Stimulated activated CD8-positive, alpha-beta memory T cell treated with anti-CD3 and anti-CD28 coated beads, Interleukin-15, amount 100 ng/mL, for 1 hour (primary cell): ENCODE data around the gene CERS6.
"Not testable (repeated sequence)": the region's sequence is repeated elsewhere in the genome, so short reads cannot be mapped to it uniquely, and the experiment has no call there.

Experiments
- DNase-seq: peaks from one replicate; pipeline ENCODE4 v3.0.0-alpha.2; 2020; ENCODE audit warnings: low read depth

CERS6 gene

DNA sequence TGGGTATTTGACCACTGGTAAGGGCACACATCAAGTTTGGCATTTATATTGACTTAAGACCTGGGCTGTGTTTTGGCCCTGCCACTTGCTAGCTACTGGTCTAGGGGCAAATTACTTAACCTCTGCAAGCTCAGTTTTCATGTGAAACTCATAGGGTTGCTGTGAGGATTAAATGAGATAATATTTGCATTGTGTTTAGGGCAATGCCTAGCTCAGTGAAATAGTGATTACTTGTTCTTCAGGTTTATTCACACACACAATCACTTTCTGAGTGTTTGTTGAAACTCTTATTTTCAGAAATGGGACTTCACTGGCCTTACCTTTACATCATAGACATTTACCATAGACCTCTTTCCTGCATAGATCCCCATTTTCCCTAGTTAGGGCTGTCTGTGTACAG, 12.3 kb downstream of the CERS6 start:
- no peak for DNase-seq

DNA sequence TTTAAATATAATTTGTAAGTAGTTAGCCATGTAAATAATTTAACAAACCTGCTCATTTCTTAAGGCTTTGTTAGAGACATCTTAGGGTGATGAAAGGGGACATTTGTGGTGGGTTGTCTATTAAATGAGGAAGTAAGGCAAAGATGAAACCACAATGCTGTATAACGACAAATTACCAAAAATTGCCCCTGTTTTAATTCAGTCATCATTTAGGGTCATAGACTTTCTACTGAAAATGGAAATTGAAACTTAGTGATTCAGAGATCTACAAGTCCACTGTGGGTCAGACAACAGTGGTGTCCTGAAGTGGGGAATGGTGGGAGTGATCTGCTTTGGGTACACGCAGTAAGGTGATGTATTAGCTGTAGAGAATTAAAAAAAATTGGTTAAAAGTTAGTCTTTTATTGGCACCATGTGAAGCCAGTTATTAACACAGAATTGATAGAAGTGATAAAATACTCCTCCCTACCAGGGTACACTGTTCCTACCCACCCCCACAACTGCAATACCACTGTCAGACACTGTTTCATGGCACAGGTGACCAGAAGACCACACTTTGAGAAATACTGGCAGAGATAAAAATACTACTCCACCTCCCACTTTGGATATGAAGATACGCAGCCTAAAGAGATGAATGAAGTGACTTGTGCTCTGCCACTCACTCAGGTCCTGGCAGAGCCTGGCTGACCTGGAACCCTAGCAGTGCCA, 13.4 kb downstream of the CERS6 start:
- DNase-seq: no peak

DNA sequence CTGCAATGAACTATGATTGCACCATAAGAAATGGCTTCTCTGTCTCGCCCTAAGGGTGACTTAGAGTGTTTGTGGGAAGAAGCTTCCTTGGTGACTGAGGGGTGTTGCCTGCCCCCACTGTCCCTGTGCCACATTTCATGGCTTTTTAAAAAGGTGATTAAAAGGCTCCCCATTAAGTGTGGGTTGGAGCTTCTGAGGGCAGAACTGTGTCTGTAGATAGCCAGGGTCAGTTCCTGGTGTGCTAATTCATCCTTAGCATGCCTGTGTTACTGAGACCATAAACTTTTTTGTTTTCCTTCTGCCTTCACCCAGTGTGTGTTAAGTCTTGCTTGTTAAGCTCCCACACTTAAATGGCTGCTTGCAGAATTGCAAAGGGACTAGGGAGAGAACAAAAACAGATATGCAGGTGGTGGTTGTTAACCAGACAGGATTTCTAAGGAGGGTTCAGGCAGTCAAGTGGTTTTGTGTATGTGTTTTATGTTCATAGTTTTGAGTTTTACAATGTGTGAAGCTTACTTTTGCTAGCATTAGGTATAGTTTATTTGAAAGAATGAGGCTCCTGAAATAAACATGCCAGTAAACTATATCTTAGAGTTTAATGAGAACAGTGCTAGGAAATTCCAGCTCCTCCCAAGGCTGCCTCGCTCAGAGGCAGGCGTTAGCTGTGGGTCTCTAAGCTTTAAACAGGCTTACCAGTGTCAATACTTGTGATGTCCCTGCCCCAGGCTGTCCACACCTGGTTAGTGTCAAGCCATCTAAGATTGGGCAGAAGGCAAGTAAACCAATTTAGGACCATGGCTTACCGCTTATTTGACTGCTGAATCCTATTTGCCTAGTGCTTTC, 14.5 kb downstream of the CERS6 start:
- no peak for DNase-seq

DNA sequence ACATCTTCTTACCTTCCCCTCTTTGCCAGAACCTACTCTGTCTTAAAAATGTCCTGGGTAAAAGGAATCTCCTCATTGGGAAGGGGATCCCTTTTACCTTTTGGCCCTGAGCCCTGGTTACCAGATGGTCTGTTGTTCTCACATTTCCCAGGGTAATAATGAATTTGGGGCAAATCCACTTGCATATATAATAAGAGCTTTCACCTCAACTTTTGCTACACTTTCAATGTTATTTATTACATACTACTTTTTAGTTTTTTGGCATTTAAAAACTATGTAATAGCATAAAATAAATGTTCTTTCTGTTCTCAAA, 15.0 kb downstream of the CERS6 start:
- DNase-seq: no peak

DNA sequence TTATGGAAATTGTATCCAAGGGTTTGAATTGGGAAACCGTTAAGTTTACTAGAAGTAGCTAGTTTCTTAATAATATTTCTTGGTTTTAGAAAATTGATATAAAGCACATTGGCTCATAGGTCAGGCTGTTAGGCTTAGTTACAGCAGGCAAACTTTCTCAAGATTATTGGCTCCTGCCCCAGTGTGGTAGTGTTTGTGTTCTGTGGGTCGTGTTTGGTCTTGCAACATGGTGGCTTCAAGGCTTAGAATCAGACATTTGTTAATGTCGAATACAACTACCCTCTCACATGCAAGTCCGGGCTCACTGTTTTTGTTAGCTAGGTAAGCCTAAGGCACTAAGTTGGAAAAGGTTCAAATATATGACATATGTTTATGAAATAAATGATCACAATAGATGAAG, 19.6 kb downstream of the CERS6 start:
- DNase-seq: no peak

DNA sequence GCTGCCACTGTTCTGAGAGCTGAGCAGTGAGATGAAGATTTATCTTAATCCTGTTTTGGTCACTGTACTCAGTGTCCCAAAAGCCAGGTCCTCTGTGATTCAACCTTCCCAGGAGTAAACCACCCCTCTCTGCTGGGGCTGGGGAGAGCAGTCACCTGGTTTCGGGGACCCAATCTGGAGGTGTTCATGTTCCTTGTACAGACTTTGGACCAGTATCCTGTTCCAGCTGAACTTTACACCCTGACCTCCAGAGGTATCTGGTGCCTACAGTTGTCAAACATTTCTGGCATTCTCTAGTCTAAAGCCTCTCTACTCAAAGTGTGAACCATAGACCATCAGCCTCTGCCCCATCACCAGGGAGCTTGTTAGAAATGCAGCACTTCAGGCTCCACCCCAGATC, 22.1 kb downstream of the CERS6 start:
- DNase-seq: no peak

DNA sequence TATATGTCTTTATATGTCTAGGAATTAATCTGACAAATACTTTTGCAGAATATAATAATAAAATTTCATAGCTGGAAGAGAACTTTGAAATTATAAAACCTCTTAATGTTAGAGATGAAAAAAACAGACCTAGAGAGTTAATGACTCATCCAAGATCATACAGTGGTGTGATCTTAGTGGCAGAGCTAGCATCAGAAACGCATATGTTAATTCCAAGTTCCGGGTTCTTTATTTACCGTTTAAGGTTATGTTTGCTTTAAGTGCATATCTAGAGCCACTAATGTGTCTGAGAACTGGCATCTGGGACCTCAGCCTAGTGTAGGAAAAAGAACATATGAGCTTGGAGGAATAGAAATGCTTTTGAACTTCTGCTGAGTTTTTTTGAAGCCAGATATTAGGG, 24.3 kb downstream of the CERS6 start:
- no peak for DNase-seq

DNA sequence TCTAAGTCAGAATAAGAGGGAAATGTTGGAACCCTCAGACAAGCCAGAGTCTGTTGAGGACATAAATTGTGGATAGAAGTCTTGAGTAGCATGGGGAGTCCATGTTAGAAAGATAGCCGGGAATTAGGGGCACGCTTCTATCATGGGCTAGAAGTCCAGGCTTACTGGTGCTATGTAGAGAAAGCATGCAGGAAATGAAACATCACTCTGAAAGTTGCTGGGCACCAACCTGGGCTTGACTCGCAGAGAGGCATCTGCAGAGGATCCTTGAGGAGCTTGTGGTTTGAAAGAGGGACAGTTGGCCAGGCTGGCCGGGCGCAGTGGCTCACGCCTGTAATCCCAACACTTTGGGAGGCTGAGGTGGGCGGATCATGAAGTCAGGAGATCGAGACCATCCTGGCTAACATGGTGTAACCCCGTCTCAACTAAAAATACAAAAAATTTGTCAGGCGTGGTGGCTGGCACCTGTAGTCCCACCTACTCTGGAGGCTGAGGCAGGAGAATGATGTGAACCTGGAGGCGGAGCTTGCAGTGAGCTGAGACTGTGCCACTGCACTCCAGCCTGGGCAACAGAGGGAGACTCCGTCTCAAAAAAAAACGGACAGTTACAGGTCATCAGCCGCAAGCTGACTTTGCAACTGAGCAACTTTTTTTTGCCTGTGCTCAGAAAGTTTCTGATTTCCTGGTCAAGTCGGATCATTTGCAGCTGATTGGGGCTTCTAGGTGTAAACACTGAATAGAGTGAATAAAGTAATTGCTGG, 24.9 kb downstream of the CERS6 start:
- no peak for DNase-seq

DNA sequence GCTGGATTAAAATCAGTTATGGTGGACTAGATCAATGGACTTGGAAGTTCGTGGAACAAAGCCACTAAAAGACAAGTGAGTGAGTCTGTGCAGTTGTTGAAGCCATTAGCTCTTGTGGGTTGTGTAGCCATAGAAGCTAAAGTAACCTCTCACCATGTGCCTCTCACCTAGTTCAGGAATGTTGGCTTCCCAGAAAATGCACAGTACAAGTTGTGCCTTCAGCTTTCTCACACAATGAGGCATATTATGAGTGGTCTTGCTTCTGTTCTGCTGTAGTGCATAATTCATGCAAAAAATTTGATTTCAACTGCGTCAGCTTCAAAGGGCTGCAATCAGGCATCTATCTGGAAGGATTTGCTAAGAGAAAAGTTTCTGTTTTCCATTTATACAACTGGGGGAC, 26.2 kb downstream of the CERS6 start:
- no peak for DNase-seq

DNA sequence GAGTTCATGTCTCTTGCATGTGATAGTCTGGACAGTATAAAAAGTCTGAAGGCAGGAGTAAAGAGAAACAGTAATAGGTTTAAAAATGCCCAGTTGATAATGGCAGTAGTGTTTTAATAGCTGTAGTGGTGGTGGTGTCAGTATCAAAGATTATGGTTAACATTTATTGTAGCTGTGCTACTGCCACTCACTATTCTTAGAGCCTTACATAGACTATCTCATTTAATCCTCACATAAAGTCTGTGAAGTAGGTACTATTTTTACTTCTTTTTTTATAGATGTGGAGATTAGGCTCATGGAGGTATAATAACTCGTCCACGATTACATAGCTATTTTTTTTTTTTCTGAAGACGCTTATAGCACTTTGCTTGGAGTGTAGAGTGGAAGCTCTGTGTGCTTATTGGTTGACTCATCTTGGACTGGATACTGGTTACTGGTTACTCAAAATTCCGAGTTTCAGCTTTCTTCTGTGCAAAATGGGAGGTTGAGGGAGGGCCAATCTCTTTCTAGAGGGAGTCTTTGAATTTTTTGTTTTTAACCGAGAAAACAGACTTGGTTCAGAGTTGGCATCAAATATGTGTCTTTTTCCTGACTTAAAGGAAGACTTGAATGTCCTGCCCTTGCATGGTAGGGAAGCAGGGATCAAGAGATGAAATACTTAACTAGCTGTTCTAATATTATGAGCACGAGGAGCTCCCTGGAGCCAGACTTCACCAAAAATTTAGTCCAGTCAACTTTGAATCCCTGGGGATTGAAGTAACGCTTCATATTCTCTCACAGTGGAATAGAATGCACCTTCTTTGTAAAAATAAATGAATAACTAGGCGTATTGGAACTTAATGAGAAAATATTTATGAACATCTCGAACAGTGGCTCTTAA, 27.1 kb downstream of the CERS6 start:
- no peak for DNase-seq

DNA sequence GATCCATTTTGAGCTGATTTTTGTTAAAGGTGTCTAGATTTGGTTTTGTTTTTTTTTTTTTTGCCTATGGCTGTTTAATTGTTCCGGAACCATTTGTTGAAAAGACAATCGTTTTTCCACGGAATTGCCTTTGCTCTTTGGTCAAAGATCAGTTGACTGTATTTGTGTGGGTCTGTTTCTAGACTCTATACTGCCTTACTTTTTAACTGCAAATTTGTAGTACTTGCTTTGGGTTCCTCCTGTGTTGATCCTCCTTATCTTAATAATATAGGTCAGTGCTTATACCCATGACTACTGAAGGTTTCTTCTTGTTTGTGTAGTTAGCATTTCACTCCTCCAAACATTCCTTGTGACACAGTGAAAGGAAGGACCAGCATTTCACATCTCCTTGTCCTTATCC, 30.4 kb downstream of the CERS6 start:
- no peak for DNase-seq

DNA sequence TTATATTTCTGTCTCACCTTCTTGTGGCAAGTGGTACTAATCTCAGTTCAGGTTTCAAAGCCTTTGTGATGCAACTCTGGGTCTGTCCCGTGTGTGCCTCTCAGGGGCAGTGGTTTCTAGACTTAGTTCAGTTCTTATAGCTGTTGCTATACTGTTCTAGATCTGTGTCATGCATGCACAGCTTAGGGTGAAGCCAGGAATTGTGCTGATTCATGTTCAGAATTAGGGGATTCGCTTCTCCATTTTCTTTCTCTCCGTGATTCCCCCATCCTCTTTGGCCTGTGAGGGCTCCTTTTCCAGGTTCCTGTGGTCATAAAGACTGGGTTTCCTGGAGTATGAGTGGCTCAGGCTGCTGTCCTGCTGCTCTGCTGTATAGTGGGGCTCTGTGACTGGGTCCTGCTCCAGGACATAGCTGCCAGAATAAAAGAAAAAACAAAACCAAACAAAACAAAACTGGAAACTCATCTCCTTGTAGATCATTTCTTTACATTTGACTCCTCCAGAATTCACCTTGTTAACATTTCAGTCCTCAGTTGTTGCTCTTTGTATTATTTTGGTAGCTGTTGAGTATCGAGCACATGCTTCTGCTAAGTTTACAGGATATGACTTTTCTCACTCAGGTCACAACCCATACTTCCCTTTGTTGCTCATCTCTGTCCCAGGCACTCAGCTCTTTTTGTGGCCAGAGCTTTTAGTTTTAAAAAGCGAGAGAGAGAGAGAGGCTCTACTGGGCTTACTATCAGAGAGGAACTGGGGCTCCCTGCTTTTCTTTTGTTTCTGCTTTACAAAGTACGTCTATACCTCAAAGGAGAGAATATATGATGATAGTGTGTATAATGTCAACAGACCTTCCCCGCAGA, 34.2 kb downstream of the CERS6 start:
- DNase-seq: no peak

DNA sequence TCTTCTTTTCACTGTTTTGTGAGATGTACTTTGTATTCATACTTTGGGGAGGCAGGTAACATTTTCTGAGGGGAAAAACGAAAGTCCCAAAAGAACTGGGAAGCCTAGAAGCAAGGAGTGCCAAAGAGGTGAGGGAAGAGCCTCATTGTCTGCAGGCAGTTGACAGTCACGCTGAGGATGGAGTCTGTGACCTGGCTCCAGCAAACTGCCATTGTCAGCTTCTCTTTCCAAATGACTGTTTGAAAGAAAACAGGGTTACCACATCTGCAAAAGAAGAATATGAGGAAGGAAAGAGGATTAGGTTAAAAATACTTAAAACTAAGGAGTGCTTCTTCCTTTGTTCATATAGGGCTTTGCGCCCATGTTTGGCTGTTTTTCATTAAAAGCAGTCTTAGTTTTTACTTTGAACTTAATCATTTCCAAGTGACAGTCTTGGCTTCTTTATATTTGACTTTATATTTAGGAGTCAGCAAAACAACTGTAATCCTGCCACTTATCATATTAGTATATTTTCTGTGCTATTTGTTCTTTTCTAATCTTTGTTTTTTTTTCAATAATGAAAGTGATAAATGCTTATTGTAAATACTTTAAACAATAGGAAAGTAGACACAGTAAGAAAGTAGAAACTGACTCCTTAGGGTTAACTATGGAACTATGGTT, 35.0 kb downstream of the CERS6 start:
- DNase-seq: no peak

DNA sequence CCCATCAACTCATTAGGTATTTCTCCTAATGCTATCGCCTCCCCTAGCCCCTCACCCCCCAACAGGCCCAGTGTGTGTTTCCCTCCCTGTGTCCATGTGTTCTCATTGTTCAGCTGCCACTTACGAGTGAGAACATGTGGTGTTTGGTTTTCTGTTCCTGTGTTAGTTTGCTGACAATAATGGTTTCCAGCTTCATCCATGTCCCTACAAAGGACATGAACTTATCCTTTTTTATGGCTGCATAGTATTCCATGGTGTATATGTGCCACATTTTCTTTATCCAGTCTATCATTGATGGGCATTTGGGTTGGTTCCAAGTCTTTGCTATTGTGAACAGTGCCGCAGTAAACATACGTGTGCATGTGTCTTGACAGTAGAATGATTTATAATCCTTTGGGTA, 35.7 kb downstream of the CERS6 start:
- DNase-seq: not testable (repeated sequence)

DNA sequence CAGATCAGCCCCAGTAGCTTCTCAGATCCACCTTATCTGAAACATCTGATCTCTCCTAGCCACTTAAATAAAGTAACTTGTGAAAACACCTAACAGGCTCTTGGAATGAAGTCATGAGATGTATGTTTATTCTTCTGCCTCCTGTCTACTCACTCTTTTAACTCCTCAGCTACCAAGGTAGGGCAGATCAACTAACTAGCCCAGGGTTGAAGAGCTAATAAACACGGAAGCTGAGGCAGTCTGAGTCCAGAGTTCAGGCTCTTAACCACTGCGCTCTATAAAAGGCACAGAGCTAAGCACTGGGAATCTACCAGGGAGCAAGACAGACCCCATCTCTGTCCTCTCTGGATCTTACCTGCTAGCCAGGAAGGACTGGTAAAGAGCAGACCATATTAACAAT, 37.1 kb downstream of the CERS6 start:
- DNase-seq: not testable (repeated sequence)

DNA sequence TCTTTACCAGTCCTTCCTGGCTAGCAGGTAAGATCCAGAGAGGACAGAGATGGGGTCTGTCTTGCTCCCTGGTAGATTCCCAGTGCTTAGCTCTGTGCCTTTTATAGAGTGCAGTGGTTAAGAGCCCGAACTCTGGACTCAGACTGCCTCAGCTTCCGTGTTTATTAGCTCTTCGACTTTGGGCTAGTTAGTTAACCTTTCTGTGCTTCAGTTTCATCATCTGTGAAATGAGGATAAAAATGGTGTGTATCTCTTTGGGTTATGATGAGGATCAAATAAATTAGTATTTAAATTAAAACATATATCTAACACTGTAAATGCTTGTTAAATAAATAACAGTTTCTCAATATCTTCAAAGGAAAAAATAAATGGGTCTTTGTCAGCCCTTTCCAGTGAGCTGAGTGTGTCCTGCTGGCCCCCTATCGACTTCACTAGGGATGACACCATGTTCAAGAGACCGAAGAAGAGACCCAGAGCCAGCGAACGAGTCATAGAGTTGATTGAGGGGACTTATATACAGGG, 38.2 kb downstream of the CERS6 start:
- DNase-seq: no peak

DNA sequence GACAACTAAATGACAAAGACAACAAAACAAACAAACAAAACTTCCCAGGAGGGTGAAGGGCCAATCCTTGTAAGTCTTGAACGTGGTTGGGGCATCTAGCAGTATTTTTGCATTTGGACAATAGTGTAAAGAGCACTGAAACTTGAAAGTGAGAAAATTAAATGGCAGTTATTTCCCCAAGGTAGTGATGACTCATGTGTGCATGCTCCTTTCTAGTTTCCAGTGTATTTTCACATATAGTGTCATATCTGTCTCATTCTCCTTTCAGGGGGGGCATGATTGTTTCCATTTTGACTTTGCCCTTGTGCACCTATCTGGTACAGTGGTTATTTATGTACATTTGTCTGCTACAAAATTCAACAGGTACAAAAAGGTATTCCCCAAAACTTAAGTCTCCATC, 39.5 kb downstream of the CERS6 start:
- DNase-seq: no peak

DNA sequence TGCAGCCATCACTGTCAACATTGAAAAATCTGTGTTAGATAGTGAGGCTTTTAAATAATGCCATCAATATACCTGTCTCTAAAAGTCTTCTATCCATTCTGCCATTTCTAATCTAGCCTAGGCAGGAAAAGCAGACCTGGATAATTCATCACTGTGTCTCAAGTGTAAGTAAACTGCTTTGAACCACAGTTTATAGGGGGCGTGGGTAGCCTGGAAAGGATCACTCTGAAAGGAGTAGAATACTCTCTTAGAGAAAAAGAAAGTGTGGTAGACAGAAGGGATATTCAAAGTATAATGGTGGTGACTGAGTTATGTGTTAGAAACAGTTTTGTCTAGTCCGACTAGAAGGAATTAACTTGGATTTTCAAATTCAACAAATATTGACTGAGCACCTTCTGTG, 40.8 kb downstream of the CERS6 start:
- no peak for DNase-seq

DNA sequence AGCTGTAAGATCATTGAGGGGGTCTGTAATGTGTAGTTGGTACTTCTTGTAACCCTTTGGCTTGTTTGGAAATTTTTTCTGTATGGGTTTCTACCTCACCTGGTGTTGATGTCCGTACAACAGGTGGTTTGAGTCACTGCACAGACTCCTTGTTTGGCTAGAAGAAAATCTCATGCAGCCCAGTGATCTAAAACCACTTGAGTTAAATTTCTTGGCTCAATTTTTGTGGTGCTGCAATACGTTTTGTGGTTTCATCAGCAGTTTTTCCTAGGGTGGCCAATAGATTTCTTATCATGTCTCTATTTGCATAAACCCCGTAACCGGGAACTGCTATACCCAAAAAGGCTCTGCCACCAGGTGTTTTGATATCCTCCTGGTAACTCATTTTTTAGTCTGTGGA, 43.4 kb downstream of the CERS6 start:
- DNase-seq: no peak

DNA sequence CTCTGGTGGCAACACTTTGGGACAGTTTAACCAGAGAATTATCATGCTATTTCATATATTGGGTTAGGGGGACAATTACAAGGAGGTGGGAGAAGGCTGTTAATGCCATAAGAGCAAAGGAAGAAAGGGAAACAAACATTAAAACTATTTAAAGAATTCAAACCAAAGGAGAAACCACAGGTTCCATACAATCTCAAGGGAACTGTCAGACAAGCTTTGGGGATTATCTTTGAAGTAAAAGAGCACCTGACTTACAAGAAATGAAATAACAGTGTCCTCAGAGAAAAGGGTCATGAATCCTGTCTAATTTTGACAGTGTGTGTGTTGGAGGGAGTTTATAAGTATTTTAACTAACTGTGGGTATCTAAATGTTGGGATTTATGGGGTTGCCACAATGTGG, 44.4 kb downstream of the CERS6 start:
- DNase-seq: no peak
